ENCODE results near the gene SLC22A13. TPM values are rescaled to one million over a fixed set of nuclear protein-coding genes. Genes with fewer than 3 reads are reported as not detected.

Gene SLC22A13
- total RNA-seq, 1 donor: 0.45 TPM

DNA sequence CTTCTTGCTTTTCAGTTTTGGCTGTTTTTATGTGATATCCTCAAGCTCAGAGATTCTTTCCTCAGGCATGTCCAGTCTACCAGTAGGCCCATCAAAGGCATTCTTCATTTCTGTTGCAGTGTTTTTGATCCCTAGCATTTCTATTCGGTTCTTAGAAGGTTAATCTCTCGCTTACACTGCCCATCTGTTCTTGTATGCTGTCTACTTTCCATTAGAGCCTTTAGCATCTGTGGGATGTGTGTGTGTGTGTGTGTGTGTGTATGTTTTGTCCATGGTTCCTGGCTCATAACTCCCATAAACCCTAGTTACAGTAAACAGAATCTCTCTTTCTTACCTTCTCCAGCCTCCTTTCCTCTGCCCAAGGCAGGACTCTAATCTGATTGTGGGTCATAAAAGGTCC lies 5.1 kb upstream of the SLC22A13 start:
- TF ChIP-seq, protein P1, sequence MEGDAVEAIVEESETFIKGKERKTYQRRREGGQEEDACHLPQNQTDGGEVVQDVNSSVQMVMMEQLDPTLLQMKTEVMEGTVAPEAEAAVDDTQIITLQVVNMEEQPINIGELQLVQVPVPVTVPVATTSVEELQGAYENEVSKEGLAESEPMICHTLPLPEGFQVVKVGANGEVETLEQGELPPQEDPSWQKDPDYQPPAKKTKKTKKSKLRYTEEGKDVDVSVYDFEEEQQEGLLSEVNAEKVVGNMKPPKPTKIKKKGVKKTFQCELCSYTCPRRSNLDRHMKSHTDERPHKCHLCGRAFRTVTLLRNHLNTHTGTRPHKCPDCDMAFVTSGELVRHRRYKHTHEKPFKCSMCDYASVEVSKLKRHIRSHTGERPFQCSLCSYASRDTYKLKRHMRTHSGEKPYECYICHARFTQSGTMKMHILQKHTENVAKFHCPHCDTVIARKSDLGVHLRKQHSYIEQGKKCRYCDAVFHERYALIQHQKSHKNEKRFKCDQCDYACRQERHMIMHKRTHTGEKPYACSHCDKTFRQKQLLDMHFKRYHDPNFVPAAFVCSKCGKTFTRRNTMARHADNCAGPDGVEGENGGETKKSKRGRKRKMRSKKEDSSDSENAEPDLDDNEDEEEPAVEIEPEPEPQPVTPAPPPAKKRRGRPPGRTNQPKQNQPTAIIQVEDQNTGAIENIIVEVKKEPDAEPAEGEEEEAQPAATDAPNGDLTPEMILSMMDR (IDR thresholded peaks at IDR 0.05; ENCODE audit: insufficient read depth, low read length): no peak
- no peak for DNase-seq (ENCODE audit: low read depth)

DNA sequence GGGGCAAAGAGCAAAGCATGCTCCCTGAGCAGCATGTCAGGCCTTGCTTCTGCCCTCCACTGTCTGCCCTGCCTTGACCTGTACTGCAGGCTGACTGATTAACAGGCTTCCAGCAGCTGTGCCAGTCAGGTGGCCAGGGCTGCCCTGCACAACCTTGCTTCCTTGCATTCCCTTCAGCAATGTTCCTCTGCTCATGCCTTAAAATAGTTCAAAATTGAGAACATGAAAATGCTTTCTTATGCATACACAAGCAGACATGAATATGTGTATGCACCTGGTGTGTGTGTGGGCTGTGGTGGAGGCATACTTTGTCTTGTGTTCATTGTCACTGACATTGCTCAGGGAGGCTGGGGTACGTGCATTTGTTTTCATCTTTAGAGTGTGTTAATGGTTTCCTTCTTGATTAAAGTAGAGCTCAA lies 1.2 kb upstream of the SLC22A13 start:
- DNase-seq (ENCODE audit: low read depth): no peak
- no peak overlapping the region for H3K4me3 ChIP-seq (ENCODE audit: low read depth, low read length)
- TF ChIP-seq, protein P1 (IDR thresholded peaks at IDR 0.05; ENCODE audit: insufficient read depth, low read length): no peak

More for the DNA sequence above, 5.1 kb upstream of the SLC22A13 start:
- H3K4me3 ChIP-seq (ENCODE audit: low read depth, low read length): no peak overlapping the region

DNA sequence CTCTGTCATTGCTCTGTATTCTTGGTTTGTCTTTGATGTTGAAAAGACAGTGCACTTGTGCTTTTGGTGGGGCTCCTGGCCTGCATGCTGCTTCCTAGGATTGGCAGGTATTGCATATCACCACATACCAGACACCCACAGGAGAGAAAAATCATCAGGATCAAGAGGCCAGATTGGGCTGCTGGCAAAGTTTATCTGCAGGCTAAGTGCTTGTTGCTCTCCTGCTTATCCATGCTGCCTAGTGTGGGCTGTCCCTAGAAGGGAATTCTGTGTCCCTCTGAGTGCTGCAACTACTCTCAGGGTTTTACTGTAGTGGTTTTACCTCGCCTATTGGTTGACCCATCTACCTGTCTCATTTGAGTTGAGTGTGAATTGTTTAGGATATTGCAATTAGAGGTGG lies 833 bp upstream of the SLC22A13 start:
- DNase-seq (ENCODE audit: low read depth): no peak
- no peak overlapping the region for H3K4me3 ChIP-seq (ENCODE audit: low read depth, low read length)
- TF ChIP-seq, protein P1 (IDR thresholded peaks at IDR 0.05; ENCODE audit: insufficient read depth, low read length): no peak

DNA sequence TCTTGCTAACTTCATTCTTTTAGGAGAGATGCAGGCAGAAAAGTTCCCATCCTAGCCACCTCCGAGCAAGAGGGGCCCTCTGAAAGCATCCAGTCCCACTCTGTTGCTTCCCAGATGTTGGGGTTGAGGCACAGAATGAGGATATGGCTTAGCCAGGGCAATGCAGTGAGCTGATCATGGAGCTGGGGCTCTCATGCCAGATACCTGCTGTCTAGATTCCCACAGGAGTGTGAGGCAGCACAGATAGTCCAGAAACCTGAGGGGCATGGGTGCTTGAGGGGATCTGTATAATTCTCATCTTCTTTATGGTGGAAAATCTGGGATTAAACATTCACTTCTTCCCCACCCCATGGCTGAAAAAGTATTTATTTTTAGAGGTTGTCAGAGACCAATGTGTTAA lies 1.2 kb downstream of the SLC22A13 start:
- TF ChIP-seq, protein P1 (IDR thresholded peaks at IDR 0.05; ENCODE audit: insufficient read depth, low read length): no peak
- no peak for DNase-seq (ENCODE audit: low read depth)
- no peak overlapping the region for H3K4me3 ChIP-seq (ENCODE audit: low read depth, low read length)

DNA sequence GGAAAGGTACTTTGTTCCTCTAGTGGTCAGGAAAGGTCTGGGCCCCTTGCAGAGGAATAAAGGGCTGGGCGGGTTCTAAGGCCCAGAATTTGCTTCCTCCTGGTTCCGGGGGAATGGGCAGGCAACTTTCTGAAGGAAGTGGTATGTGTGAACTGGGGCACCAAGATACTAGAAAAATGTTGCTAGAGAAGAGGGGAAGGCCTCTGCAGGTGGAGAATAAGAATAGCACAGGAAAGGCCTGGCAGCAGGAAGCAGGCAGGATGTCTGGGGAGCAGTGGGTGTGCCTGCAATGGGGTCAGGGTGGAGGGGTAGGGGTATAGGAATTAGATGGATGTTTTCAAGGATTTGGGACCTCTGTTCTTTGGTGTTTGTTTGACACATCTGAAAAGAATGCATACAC lies 2.0 kb downstream of the SLC22A13 start:
- TF ChIP-seq, protein P1 (IDR thresholded peaks at IDR 0.05; ENCODE audit: insufficient read depth, low read length): no peak
- no peak for DNase-seq (ENCODE audit: low read depth)
- no peak overlapping the region for H3K4me3 ChIP-seq (ENCODE audit: low read depth, low read length)

DNA sequence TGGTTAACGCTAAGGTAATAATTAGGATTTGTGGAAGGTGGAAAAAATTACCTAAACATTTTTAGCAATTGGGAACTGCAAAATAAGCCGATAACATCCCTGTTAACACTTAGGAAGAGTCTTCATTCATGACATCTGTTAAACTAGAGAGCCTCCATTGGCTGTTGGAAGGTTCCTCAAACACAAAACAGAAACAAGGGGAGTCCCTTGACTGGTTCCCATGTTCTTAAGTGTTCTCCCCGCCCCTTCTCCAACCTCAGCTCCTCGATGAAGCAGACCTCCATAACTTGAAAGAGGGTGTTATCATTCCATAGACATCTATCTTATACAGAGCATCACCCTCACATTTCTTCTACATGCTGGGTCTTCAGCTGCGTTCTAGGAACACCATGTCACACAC lies 2.5 kb downstream of the SLC22A13 start:
- TF ChIP-seq, protein P1 (IDR thresholded peaks at IDR 0.05; ENCODE audit: insufficient read depth, low read length): no peak
- DNase-seq (ENCODE audit: low read depth): no peak
- H3K4me3 ChIP-seq (ENCODE audit: low read depth, low read length): no peak overlapping the region

DNA sequence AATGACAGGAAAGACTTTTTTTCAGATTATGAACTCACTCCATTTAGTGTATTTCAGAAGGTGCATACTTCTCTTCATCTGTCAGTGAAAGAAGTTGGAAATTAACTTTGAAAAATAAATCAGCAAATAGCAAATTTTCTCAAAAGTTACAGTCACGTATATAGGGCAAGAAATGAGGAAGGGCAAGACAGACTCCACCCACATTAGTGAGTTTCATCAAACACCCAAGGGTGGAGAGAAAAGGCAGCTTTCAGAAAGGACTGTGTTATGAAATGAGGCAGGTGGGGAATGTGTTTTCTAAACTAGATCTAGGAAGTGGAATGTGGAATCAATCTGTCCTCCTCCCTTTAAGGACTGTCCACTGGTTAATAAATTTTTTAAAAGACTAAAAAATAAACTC lies 2.9 kb downstream of the SLC22A13 start:
- DNase-seq (ENCODE audit: low read depth): no peak
- no peak overlapping the region for H3K4me3 ChIP-seq (ENCODE audit: low read depth, low read length)
- TF ChIP-seq, protein P1 (IDR thresholded peaks at IDR 0.05; ENCODE audit: insufficient read depth, low read length): no peak

All from fibroblast of the aortic adventitia (primary cell).